ENCODE results near the gene APEH. TPM values are rescaled to one million over a fixed set of nuclear protein-coding genes. Genes with fewer than 3 reads are reported as not detected.

Gene APEH
- total and polyA plus RNA-seq, 4 donors, result 65.1 to 94.1 (median 87.5) TPM

DNA sequence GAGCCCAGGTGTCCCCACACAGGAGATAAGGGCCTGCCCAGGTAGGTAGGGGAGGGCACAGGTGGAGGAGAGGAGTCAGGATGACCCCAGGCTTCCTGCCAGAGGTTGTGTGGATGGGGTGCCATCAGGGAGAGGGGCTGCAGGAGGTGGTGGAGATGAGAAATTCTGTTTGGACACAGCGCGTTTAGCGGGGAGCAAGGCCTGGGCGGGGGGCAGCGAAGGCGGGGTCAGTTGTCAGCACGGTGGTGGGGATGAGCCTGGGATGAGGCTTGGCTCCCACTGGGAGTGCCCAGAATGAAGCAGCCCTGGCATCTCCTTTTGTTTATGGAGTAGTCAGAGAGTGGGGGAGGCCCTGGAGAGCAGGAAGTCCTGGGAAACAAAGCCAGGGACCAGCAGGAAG is 29.8 kb downstream of the APEH start:
- H3K36me3 ChIP-seq (ENCODE audit: control insufficient read depth in 4 of 4, insufficient read depth in 3 of 4, low read depth in 1 of 4, low read length in 3 of 4), result peaks cover 25 to 87% (median 44%) of the 10 kb centered on the region in 4 donors
- H3K4me1 ChIP-seq (ENCODE audit: control insufficient read depth in 4 of 4, insufficient read depth in 4 of 4, low read length in 3 of 4), result no peaks in the 10 kb centered on the region
- no peak for TF ChIP-seq RXRA (IDR thresholded peaks at IDR 0.05)
- TF ChIP-seq ATF3 (IDR thresholded peaks at IDR 0.05), result no peak
- no peak for TF ChIP-seq SP1 (IDR thresholded peaks at IDR 0.05)
- no peak for TF ChIP-seq CTCF (IDR thresholded peaks at IDR 0.05; ENCODE audit: low read depth, low read length, missing input control)
- TF ChIP-seq MAX (IDR thresholded peaks at IDR 0.05), result no peak
- TF ChIP-seq TAF1 (conservative IDR thresholded peaks at IDR 0.05), result no peak
- no peak for TF ChIP-seq JUND (IDR thresholded peaks at IDR 0.05)
- TF ChIP-seq, protein P1, sequence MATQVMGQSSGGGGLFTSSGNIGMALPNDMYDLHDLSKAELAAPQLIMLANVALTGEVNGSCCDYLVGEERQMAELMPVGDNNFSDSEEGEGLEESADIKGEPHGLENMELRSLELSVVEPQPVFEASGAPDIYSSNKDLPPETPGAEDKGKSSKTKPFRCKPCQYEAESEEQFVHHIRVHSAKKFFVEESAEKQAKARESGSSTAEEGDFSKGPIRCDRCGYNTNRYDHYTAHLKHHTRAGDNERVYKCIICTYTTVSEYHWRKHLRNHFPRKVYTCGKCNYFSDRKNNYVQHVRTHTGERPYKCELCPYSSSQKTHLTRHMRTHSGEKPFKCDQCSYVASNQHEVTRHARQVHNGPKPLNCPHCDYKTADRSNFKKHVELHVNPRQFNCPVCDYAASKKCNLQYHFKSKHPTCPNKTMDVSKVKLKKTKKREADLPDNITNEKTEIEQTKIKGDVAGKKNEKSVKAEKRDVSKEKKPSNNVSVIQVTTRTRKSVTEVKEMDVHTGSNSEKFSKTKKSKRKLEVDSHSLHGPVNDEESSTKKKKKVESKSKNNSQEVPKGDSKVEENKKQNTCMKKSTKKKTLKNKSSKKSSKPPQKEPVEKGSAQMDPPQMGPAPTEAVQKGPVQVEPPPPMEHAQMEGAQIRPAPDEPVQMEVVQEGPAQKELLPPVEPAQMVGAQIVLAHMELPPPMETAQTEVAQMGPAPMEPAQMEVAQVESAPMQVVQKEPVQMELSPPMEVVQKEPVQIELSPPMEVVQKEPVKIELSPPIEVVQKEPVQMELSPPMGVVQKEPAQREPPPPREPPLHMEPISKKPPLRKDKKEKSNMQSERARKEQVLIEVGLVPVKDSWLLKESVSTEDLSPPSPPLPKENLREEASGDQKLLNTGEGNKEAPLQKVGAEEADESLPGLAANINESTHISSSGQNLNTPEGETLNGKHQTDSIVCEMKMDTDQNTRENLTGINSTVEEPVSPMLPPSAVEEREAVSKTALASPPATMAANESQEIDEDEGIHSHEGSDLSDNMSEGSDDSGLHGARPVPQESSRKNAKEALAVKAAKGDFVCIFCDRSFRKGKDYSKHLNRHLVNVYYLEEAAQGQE (IDR thresholded peaks at IDR 0.05), result no peak
- no peak overlapping the region for H3K4me3 ChIP-seq (ENCODE audit: low read depth in 1 of 3, low read length in 3 of 3)
- H3K27ac ChIP-seq (ENCODE audit: low read depth in 1 of 2, low read length in 2 of 2), result no peak overlapping the region
- no peaks in the 10 kb centered on the region for H3K9me3 ChIP-seq (ENCODE audit: control insufficient read depth in 4 of 4, low read length in 3 of 4)
- H3K9ac ChIP-seq (ENCODE audit: low read depth in 1 of 2, low read length in 2 of 2), result no peak overlapping the region
- no peak for DNase-seq (ENCODE audit: low spot score)
- no peaks in the 10 kb centered on the region for H3K27me3 ChIP-seq (ENCODE audit: control insufficient read depth in 4 of 4, insufficient read depth in 4 of 4, low read length in 3 of 4)
- WGBS, result 94% methylated on average over 7 of the region's 7 CpGs

DNA sequence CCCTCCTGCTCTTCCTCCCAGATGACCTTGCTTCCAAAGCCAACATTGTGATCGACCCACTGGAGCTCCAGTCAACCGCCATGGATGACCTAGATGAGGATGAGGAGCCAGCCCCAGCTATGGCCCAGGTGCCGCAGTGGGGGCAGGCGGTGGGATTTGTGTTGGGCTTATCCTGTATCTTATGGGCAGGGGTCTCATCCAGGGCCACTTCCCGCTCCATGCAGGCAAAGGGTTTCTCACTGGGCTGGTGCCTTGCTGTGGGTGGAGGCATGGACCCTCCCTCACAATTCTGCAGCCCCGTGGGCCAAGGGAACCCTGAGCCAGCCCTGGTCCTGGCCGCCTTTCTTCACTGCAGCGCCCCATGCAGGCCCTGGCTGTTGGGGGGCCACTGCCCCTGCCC is 30.5 kb downstream of the APEH start:
- H3K9ac ChIP-seq (ENCODE audit: low read depth in 1 of 2, low read length in 2 of 2), result no peak overlapping the region
- H3K27ac ChIP-seq (ENCODE audit: low read depth in 1 of 2, low read length in 2 of 2), result no peak overlapping the region
- TF ChIP-seq MAX (IDR thresholded peaks at IDR 0.05) (no peak), JUND (IDR thresholded peaks at IDR 0.05) (no peak), SP1 (IDR thresholded peaks at IDR 0.05) (no peak), EGR1 (IDR thresholded peaks at IDR 0.05; ENCODE audit: low read depth in 2 of 2) (no peak), CTCF (IDR thresholded peaks at IDR 0.05; ENCODE audit: low read depth, low read length, missing input control) (no peak), ATF3 (IDR thresholded peaks at IDR 0.05) (no peak), NR2F2 (IDR thresholded peaks at IDR 0.05) (no peak), FOXA1 (IDR thresholded peaks at IDR 0.05) (no peak), HNF4G (IDR thresholded peaks at IDR 0.05) (no peak)
- TF ChIP-seq, protein P2, sequence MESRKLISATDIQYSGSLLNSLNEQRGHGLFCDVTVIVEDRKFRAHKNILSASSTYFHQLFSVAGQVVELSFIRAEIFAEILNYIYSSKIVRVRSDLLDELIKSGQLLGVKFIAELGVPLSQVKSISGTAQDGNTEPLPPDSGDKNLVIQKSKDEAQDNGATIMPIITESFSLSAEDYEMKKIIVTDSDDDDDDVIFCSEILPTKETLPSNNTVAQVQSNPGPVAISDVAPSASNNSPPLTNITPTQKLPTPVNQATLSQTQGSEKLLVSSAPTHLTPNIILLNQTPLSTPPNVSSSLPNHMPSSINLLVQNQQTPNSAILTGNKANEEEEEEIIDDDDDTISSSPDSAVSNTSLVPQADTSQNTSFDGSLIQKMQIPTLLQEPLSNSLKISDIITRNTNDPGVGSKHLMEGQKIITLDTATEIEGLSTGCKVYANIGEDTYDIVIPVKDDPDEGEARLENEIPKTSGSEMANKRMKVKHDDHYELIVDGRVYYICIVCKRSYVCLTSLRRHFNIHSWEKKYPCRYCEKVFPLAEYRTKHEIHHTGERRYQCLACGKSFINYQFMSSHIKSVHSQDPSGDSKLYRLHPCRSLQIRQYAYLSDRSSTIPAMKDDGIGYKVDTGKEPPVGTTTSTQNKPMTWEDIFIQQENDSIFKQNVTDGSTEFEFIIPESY (IDR thresholded peaks at IDR 0.05), result no peak
- TF ChIP-seq, protein P1 (IDR thresholded peaks at IDR 0.05), result no peak
- H3K4me1 ChIP-seq (ENCODE audit: control insufficient read depth in 4 of 4, insufficient read depth in 4 of 4, low read length in 3 of 4), result no peaks in the 10 kb centered on the region
- no peak overlapping the region for H3K4me3 ChIP-seq (ENCODE audit: low read depth in 1 of 3, low read length in 3 of 3)
- no peak for DNase-seq (ENCODE audit: low spot score)
- H3K27me3 ChIP-seq (ENCODE audit: control insufficient read depth in 4 of 4, insufficient read depth in 4 of 4, low read length in 3 of 4), result no peaks in the 10 kb centered on the region
- 91% methylated on average over 8 of the region's 8 CpGs for WGBS
- H3K36me3 ChIP-seq (ENCODE audit: control insufficient read depth in 4 of 4, insufficient read depth in 3 of 4, low read depth in 1 of 4, low read length in 3 of 4), result peaks cover 22 to 81% (median 44%) of the 10 kb centered on the region in 4 donors
- no peaks in the 10 kb centered on the region for H3K9me3 ChIP-seq (ENCODE audit: control insufficient read depth in 4 of 4, low read length in 3 of 4)

Data from liver (tissue), 9 donors.